ENCODE data around the gene USP44.

USP44 gene

DNA sequence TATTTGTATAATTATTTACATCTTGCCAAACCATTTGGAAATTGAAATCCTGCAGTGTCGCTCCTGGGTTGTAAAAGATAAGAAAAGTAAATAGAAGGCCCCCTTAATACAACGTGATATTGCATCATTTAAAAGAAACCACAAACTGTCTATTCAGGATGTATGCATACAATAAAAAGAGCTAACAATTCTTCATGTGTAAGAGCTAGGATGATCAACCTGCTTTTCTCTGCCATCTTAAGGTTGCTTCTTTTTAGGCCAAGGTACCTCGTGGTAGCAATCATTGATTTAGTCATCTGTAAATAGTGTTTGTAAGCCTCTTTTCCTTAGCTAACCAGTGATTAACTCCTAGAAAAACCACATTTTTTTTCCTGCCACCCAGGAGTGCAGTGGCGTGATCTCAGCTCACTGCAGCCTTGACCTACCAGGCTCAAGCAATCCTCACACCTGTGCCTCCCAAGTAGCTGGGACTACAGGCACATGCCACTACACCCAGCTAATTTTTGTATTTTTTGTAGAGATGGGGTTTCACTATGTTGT lies 3.3 kb upstream of the USP44 start:
- Mint-ChIP-seq H3K9me3 (peaks cover 1% of the 10 kb centered on the region), H3K4me3 (peak overlapping the region; percentile 36), H3K4me1 (ENCODE audit: low read depth) (peaks cover 49% of the 10 kb centered on the region), H3K27me3 (peaks cover 1% of the 10 kb centered on the region), H3K27ac (peak overlapping the region; percentile 47), H3K36me3 (ENCODE audit: low read depth) (peaks cover 2% of the 10 kb centered on the region)

DNA sequence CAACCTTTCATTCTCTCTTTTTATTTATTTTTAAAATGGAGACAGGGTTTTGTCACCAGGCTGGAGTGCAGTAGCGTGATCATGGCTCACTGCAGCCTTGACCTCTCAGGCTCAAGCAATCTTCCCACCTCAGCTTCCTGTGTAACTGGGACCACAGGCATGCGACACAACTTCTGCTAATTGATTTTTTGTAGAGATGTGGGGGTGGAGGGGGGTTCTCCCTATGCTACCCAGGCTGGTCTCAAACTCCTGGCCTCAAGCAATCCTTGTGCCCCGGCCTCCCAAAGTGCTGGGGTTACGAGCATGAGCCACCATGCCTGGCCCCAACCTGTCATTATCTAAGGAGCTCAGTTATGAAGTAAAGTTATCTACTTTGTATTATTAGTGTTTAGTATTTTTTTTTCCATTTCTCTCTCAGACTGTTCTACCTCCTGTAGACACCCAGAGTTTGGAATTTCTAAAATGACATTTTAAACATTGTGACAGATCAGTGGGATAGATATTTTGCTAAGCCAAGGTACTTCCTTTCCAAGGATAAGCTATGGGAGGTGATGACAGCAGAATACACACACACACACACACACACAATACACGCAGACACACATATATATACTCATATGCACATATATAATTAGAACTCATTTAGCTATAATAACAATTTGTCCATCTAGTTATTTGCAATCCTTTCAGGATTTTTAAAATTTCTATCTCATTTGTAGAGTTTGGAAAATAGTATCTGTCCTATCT lies 2.1 kb upstream of the USP44 start:
- H3K4me3 Mint-ChIP-seq = peak overlapping the region; percentile 81
- peaks cover 55% of the 10 kb centered on the region for H3K4me1 Mint-ChIP-seq (ENCODE audit: low read depth)
- peaks cover 7% of the 10 kb centered on the region for H3K9me3 Mint-ChIP-seq
- H3K36me3 Mint-ChIP-seq (ENCODE audit: low read depth) = peaks cover 8% of the 10 kb centered on the region
- peak overlapping the region; percentile 88 for H3K27ac Mint-ChIP-seq
- peaks cover 3% of the 10 kb centered on the region for H3K27me3 Mint-ChIP-seq

GRCh38 chr12:95551913-95552516 lies 739 bp upstream of the USP44 start:
- H3K4me3 Mint-ChIP-seq = peak overlapping the region; percentile 81
- H3K9me3 Mint-ChIP-seq = peaks cover 7% of the 10 kb centered on the region
- H3K4me1 Mint-ChIP-seq (ENCODE audit: low read depth) = peaks cover 64% of the 10 kb centered on the region
- peak overlapping the region; percentile 88 for H3K27ac Mint-ChIP-seq
- peaks cover 3% of the 10 kb centered on the region for H3K27me3 Mint-ChIP-seq
- H3K36me3 Mint-ChIP-seq (ENCODE audit: low read depth) = peaks cover 8% of the 10 kb centered on the region

DNA sequence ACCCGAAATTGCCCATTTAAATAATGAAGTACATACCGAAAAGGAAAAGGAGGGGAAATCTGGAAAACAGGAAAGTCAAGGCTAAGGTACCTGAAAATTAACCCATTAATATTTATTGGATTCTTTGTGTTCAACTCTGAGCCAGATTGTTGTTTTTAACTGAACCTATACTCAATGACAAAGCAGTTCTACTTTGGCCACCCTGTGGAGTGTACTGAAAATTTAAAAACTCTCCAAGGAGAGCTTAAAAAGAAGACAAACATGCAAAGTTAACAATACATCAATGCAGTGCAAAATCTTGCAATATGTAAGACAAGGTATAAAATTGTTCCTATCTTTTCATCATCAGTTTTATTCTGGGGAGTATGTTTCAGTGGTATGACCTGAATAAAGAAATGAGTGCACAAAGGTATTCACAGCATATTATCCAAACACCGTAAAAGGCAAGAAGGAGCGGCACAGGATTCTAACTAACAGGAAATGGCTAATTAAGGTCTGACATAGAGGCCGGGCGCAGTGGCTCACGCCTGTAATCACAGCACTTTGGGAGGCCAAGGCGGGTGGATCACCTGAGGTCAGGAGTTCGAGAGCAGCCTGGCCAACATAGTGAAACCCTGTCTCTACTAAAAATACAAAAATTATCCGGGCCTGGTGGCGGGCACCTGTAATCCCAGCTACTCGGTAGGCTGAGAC lies 1.7 kb downstream of the USP44 start:
- Mint-ChIP-seq H3K4me3 (peak overlapping the region; percentile 90), H3K36me3 (ENCODE audit: low read depth) (peaks cover 8% of the 10 kb centered on the region), H3K9me3 (peaks cover 7% of the 10 kb centered on the region), H3K4me1 (ENCODE audit: low read depth) (peaks cover 78% of the 10 kb centered on the region), H3K27me3 (peaks cover 3% of the 10 kb centered on the region), H3K27ac (peak overlapping the region; percentile 78)

- Mint-ChIP-seq H3K27me3 (peaks cover 3% of the 10 kb centered on the region), H3K9me3 (peaks cover 7% of the 10 kb centered on the region), H3K27ac (peak overlapping the region; percentile 78), H3K4me1 (ENCODE audit: low read depth) (peaks cover 70% of the 10 kb centered on the region), H3K4me3 (peak overlapping the region; percentile 90), H3K36me3 (ENCODE audit: low read depth) (peaks cover 8% of the 10 kb centered on the region)
Observed at GRCh38 chr12:95548539-95549391, 2.5 kb downstream of the USP44 start.

- H3K27ac Mint-ChIP-seq = peak overlapping the region; percentile 84
- H3K9me3 Mint-ChIP-seq = peaks cover 7% of the 10 kb centered on the region
- H3K4me1 Mint-ChIP-seq (ENCODE audit: low read depth) = peaks cover 63% of the 10 kb centered on the region
- peak overlapping the region; percentile 90 for H3K4me3 Mint-ChIP-seq
- peaks cover 3% of the 10 kb centered on the region for H3K27me3 Mint-ChIP-seq
- peaks cover 8% of the 10 kb centered on the region for H3K36me3 Mint-ChIP-seq (ENCODE audit: low read depth)
Observed at GRCh38 chr12:95548056-95548538, 3.2 kb downstream of the USP44 start.

DNA sequence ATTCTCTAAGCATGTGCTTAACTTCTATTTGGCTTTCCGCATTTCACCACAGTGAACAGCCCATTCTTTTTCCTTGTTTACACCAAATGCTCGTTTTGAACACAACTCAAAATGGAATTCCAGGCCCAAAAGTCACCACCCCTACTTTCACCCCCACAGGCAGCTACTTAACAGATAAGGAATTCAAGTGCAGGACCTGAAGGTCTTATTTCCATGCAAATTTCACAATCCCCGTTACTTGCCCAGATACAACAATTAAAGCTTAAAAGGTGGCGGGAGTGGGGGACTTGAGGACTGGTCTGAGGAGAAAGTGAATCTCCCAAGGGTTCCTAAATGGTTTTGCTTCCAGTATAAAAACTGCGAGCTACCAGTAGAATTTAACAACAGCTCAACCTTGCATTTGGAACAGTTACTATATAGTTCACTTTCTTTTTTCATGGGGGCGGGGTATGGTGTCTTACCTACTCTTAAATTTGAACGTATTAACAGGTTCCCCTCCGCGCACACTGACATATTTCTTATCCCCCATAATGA lies 3.7 kb downstream of the USP44 start:
- H3K4me3 Mint-ChIP-seq = peak overlapping the region; percentile 90
- H3K27me3 Mint-ChIP-seq = peaks cover 3% of the 10 kb centered on the region
- peak overlapping the region; percentile 84 for H3K27ac Mint-ChIP-seq
- H3K4me1 Mint-ChIP-seq (ENCODE audit: low read depth) = peaks cover 59% of the 10 kb centered on the region
- peaks cover 8% of the 10 kb centered on the region for H3K36me3 Mint-ChIP-seq (ENCODE audit: low read depth)
- H3K9me3 Mint-ChIP-seq = peaks cover 7% of the 10 kb centered on the region

DNA sequence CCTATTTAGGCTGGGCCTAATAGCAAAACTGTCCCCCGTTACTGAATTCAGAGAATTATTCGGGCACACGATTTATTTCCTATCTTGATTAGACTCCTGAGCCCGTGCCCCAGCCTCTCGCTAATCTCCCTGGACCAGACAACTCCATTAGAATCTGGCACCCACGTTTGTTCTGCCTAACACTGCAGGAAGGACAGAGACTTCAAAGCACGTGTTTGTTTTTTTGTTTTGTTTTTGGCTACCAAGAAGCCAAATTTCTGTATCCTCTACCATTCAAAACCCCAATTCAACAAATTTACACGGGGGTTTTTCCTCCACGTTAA lies 4.8 kb downstream of the USP44 start:
- H3K27me3 Mint-ChIP-seq = peaks cover 3% of the 10 kb centered on the region
- no peak overlapping the region for H3K27ac Mint-ChIP-seq
- peaks cover 8% of the 10 kb centered on the region for H3K36me3 Mint-ChIP-seq (ENCODE audit: low read depth)
- H3K9me3 Mint-ChIP-seq = peaks cover 7% of the 10 kb centered on the region
- H3K4me1 Mint-ChIP-seq (ENCODE audit: low read depth) = peaks cover 48% of the 10 kb centered on the region
- no peak overlapping the region for H3K4me3 Mint-ChIP-seq

GRCh38 chr12:95545731-95546490 lies 5.4 kb downstream of the USP44 start:
- H3K36me3 Mint-ChIP-seq (ENCODE audit: low read depth) = peaks cover 8% of the 10 kb centered on the region
- H3K9me3 Mint-ChIP-seq = peaks cover 7% of the 10 kb centered on the region
- H3K4me1 Mint-ChIP-seq (ENCODE audit: low read depth) = peaks cover 43% of the 10 kb centered on the region
- no peak overlapping the region for H3K4me3 Mint-ChIP-seq
- peaks cover 3% of the 10 kb centered on the region for H3K27me3 Mint-ChIP-seq
- no peak overlapping the region for H3K27ac Mint-ChIP-seq

DNA sequence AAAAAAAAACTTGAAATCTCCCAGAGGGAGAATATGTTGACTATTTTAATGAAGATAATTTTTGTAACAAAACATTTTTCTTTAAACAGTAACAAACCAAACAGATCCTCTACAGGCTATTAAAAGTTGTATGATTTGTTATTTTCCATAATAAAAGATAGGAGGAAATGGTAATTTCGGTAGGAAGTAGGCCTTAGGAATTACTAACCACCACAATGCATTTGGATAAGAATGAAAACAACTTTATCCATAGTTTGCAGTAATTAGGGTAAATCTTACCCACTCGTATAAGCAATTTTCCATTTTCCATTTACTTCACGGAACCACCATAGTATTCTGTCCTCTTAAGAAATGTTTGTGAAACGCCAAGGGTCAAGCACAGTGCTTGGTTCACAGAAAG lies 6.0 kb downstream of the USP44 start:
- Mint-ChIP-seq H3K36me3 (ENCODE audit: low read depth) (peaks cover 8% of the 10 kb centered on the region), H3K4me3 (no peak overlapping the region), H3K9me3 (peaks cover 7% of the 10 kb centered on the region), H3K27ac (no peak overlapping the region), H3K27me3 (peaks cover 3% of the 10 kb centered on the region), H3K4me1 (ENCODE audit: low read depth) (peaks cover 37% of the 10 kb centered on the region)

DNA sequence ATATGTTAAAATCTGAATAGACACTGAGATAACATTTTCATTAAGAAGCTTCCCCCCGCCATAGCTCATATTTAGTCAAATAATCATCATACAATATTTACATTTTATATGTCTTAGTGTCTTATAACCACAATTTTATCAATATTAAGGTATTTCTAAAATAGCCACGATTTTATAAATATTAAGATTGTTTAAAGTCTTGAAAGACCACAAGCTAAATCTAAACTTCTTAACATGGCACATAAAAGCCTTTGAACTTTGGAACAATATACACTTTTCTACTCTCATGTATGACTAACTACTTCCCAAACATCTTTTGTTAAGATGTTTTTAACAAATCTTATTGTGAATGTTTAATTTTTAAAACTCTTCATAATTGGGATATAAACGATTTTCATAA lies 6.5 kb downstream of the USP44 start:
- H3K27me3 Mint-ChIP-seq = peaks cover 3% of the 10 kb centered on the region
- H3K9me3 Mint-ChIP-seq = peaks cover 7% of the 10 kb centered on the region
- H3K4me1 Mint-ChIP-seq (ENCODE audit: low read depth) = peaks cover 36% of the 10 kb centered on the region
- no peak overlapping the region for H3K4me3 Mint-ChIP-seq
- peaks cover 8% of the 10 kb centered on the region for H3K36me3 Mint-ChIP-seq (ENCODE audit: low read depth)
- H3K27ac Mint-ChIP-seq = no peak overlapping the region

GRCh38 chr12:95543305-95543704 lies 8.0 kb downstream of the USP44 start:
- Mint-ChIP-seq H3K36me3 (ENCODE audit: low read depth) (no peaks in the 10 kb centered on the region), H3K4me1 (ENCODE audit: low read depth) (peaks cover 29% of the 10 kb centered on the region), H3K27ac (no peak overlapping the region), H3K9me3 (no peaks in the 10 kb centered on the region), H3K4me3 (no peak overlapping the region), H3K27me3 (no peaks in the 10 kb centered on the region)

GRCh38 chr12:95541436-95541835 lies 9.8 kb downstream of the USP44 start:
- H3K4me1 Mint-ChIP-seq (ENCODE audit: low read depth) = peaks cover 14% of the 10 kb centered on the region
- no peaks in the 10 kb centered on the region for H3K36me3 Mint-ChIP-seq (ENCODE audit: low read depth)
- H3K27me3 Mint-ChIP-seq = no peaks in the 10 kb centered on the region
- H3K4me3 Mint-ChIP-seq = no peak overlapping the region
- no peak overlapping the region for H3K27ac Mint-ChIP-seq
- H3K9me3 Mint-ChIP-seq = no peaks in the 10 kb centered on the region

All from stimulated activated naive CD8-positive, alpha-beta T cell treated with anti-CD3 and anti-CD28 coated beads, Interleukin-15, Interleukin-2, amounts not matched to agents 100 ng/mL and 50 ng/mL, for 24 hours (primary cell).